ENCODE results near the gene CYSRT1.

CYSRT1 gene

DNA sequence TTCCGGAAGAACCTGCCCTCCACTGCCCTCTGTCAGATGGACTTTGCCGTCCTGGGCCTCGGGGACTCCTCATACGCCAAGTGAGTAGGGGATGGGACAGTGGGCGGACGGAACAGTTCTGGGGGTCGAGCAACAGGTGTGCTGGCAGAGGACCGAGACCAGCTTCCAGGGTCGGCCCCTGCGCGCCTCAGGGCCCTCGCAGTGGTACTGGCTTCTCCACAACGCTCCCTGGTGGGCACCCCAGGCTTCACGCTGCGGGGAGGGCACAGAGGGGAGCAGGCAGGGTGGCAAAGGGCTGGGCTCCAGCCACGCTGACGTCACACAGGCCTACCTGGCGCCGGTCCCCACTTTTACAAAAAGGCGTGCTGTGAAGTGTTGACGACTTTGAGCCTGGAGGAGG lies 12.5 kb upstream of the CYSRT1 start:
- H3K27me3 ChIP-seq (ENCODE audit: control insufficient read depth in 2 of 2, insufficient read depth in 2 of 2, low read length in 2 of 2) = no peaks in the 10 kb centered on the region
- H3K9ac ChIP-seq (ENCODE audit: low read depth in 1 of 2, low read length in 2 of 2) = no peak overlapping the region
- no peaks in the 10 kb centered on the region for H3K36me3 ChIP-seq (ENCODE audit: control insufficient read depth in 2 of 2, insufficient read depth in 2 of 2, low read length in 2 of 2)
- H3K4me3 ChIP-seq (ENCODE audit: low read length in 2 of 2) = no peak overlapping the region
- H3K27ac ChIP-seq (ENCODE audit: low read depth in 2 of 2, low read length in 2 of 2) = no peak overlapping the region
- no peaks in the 10 kb centered on the region for H3K9me3 ChIP-seq (ENCODE audit: control insufficient read depth in 2 of 2, low read length in 2 of 2)
- peaks cover 3 to 7% of the 10 kb centered on the region in 2 donors for H3K4me1 ChIP-seq (ENCODE audit: control insufficient read depth in 2 of 2, insufficient read depth in 2 of 2, low read length in 2 of 2)

DNA sequence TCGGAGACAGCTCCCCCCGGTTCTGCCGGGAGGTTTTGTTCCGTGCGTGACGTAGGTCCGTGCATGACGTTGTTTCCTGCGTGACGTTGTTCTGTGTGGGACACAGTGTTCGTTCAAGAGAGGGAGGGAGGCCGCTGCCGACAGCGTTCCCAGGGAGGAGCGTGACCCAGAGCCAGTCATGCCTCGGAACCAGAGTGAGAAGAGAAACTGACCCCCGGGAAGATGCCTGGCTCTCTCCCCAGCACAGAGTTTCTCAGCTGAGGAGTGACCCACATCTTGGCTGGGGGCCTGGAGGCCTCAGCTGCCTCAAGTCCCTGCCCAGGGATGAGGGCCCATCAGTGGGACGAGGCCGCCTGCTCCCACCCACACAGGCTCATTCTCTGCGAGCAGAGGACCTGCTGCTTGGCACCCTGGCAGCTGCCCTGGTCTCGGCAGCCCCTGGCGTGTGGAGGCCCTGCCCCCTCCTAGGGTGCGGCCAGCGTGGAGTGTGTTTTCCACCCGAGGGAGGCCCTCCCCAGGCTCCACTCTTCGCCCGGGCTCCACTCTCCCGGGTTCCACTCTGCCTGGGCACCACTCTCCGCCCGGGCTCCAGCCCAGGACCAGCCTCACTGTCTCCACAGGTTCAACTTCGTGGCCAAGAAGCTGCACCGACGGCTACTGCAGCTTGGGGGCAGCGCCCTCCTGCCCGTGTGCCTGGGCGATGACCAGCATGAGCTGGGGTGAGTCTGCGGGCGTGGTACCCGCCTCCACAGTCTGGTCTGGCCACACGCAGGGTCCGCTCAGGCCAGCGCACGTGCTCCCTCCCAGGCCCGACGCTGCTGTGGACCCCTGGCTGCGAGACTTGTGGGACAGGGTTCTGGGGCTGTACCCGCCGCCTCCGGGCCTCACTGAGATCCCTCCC lies 11.6 kb upstream of the CYSRT1 start:
- H3K27ac ChIP-seq (ENCODE audit: low read depth in 2 of 2, low read length in 2 of 2) = no peak overlapping the region
- H3K9ac ChIP-seq (ENCODE audit: low read depth in 1 of 2, low read length in 2 of 2) = no peak overlapping the region
- no peaks in the 10 kb centered on the region for H3K36me3 ChIP-seq (ENCODE audit: control insufficient read depth in 2 of 2, insufficient read depth in 2 of 2, low read length in 2 of 2)
- no peaks in the 10 kb centered on the region for H3K27me3 ChIP-seq (ENCODE audit: control insufficient read depth in 2 of 2, insufficient read depth in 2 of 2, low read length in 2 of 2)
- H3K4me3 ChIP-seq (ENCODE audit: low read length in 2 of 2) = no peak overlapping the region
- peaks cover 10 to 16% of the 10 kb centered on the region in 2 donors for H3K4me1 ChIP-seq (ENCODE audit: control insufficient read depth in 2 of 2, insufficient read depth in 2 of 2, low read length in 2 of 2)
- H3K9me3 ChIP-seq (ENCODE audit: control insufficient read depth in 2 of 2, low read length in 2 of 2) = no peaks in the 10 kb centered on the region

DNA sequence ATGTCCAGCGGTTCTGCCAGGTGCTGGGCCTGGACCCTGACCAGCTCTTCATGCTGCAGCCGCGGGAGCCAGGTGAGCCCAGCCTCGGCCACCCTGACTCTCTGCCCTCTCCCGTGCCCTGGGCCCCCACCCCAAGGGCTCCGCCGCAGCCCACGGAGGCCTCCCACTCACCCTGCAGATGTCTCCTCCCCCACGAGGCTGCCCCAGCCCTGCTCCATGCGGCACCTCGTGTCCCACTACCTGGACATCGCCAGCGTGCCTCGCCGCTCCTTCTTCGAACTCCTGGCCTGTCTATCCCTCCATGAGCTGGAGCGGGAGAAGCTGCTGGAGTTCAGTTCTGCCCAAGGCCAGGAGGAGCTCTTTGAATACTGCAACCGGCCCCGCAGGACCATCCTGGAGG lies 10.4 kb upstream of the CYSRT1 start:
- no peak overlapping the region for H3K27ac ChIP-seq (ENCODE audit: low read depth in 2 of 2, low read length in 2 of 2)
- H3K4me3 ChIP-seq (ENCODE audit: low read length in 2 of 2) = no peak overlapping the region
- H3K9ac ChIP-seq (ENCODE audit: low read depth in 1 of 2, low read length in 2 of 2) = no peak overlapping the region
- no peaks in the 10 kb centered on the region for H3K27me3 ChIP-seq (ENCODE audit: control insufficient read depth in 2 of 2, insufficient read depth in 2 of 2, low read length in 2 of 2)
- no peaks in the 10 kb centered on the region for H3K36me3 ChIP-seq (ENCODE audit: control insufficient read depth in 2 of 2, insufficient read depth in 2 of 2, low read length in 2 of 2)
- H3K9me3 ChIP-seq (ENCODE audit: control insufficient read depth in 2 of 2, low read length in 2 of 2) = no peaks in the 10 kb centered on the region
- H3K4me1 ChIP-seq (ENCODE audit: control insufficient read depth in 2 of 2, insufficient read depth in 2 of 2, low read length in 2 of 2) = peaks cover 17 to 22% of the 10 kb centered on the region in 2 donors

DNA sequence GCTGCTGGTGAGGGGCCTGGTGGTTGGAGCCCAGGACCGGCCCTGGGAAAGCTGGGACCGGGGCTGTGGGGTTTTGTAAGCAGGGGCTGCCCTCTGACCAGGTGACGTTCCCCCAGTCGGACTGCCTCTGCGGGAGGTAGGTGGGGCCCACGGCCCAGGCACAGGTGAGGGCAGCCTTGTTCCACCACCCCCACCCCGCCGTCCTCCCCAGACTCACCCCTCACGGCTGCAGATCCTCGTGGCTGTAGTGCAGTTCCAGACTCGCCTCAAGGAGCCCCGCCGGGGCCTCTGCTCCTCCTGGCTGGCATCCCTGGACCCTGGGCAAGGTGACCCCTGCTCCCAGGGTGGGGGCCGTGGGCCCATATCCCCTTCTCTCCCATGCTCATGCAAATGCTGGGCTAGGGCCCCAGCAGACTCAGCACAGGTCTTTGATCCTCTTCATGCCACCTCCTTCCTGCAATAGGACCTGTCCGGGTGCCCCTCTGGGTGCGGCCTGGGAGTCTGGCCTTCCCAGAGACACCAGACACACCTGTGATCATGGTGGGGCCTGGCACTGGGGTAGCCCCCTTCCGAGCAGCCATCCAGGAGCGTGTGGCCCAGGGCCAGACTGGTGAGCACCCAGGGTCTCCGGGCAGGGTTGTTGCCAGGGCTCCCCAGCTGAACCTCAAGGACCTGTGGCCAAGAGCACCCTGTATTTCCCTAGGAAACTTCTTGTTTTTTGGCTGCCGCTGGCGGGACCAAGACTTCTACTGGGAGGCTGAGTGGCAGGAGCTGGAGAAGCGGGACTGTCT lies 9.6 kb upstream of the CYSRT1 start:
- no peaks in the 10 kb centered on the region for H3K9me3 ChIP-seq (ENCODE audit: control insufficient read depth in 2 of 2, low read length in 2 of 2)
- no peak overlapping the region for H3K9ac ChIP-seq (ENCODE audit: low read depth in 1 of 2, low read length in 2 of 2)
- H3K4me1 ChIP-seq (ENCODE audit: control insufficient read depth in 2 of 2, insufficient read depth in 2 of 2, low read length in 2 of 2) = peaks cover 17 to 22% of the 10 kb centered on the region in 2 donors
- no peak overlapping the region for H3K27ac ChIP-seq (ENCODE audit: low read depth in 2 of 2, low read length in 2 of 2)
- no peak overlapping the region for H3K4me3 ChIP-seq (ENCODE audit: low read length in 2 of 2)
- no peaks in the 10 kb centered on the region for H3K36me3 ChIP-seq (ENCODE audit: control insufficient read depth in 2 of 2, insufficient read depth in 2 of 2, low read length in 2 of 2)
- no peaks in the 10 kb centered on the region for H3K27me3 ChIP-seq (ENCODE audit: control insufficient read depth in 2 of 2, insufficient read depth in 2 of 2, low read length in 2 of 2)

DNA sequence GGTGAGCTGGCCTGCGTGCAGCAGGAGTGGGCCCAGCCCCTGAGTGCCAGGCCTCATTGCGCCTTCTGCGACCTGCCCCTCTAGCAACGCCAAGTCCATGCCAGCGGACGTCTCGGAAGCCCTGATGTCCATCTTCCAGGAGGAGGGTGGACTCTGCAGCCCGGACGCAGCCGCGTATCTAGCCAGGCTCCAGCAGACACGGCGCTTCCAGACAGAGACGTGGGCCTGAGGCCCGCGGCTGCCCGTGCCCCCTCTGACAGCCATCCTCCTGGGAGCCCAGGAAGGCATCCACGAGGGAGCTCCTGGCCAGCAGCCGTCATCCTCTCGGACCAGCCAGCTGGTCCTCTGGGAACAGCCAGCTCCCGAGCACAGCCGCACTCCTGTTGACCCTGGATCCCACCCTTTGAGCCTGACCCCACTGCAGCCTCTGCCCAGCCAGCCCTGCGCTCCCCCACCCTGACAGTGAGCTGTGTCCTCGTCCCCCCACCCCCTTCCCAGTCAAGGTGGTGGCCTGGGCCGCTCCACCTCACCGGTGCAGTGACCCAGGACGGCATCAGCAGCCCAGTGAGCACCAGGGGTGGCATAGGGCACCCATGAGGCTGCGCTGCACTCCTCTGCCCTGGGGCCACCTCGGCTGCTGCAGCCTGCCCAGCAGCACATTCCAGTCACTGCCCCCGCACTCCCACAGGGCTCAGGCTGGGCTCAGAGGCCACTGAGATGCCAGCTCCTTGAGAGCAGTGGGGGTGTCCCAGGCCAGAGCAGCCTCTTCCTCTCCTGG lies 8.6 kb upstream of the CYSRT1 start:
- peaks cover 18 to 22% of the 10 kb centered on the region in 2 donors for H3K4me1 ChIP-seq (ENCODE audit: control insufficient read depth in 2 of 2, insufficient read depth in 2 of 2, low read length in 2 of 2)
- no peaks in the 10 kb centered on the region for H3K27me3 ChIP-seq (ENCODE audit: control insufficient read depth in 2 of 2, insufficient read depth in 2 of 2, low read length in 2 of 2)
- H3K27ac ChIP-seq (ENCODE audit: low read depth in 2 of 2, low read length in 2 of 2) = no peak overlapping the region
- no peaks in the 10 kb centered on the region for H3K36me3 ChIP-seq (ENCODE audit: control insufficient read depth in 2 of 2, insufficient read depth in 2 of 2, low read length in 2 of 2)
- H3K9ac ChIP-seq (ENCODE audit: low read depth in 1 of 2, low read length in 2 of 2) = peak overlapping the region in 1 of 2 donors; percentile 41
- no peak overlapping the region for H3K4me3 ChIP-seq (ENCODE audit: low read length in 2 of 2)
- H3K9me3 ChIP-seq (ENCODE audit: control insufficient read depth in 2 of 2, low read length in 2 of 2) = no peaks in the 10 kb centered on the region

DNA sequence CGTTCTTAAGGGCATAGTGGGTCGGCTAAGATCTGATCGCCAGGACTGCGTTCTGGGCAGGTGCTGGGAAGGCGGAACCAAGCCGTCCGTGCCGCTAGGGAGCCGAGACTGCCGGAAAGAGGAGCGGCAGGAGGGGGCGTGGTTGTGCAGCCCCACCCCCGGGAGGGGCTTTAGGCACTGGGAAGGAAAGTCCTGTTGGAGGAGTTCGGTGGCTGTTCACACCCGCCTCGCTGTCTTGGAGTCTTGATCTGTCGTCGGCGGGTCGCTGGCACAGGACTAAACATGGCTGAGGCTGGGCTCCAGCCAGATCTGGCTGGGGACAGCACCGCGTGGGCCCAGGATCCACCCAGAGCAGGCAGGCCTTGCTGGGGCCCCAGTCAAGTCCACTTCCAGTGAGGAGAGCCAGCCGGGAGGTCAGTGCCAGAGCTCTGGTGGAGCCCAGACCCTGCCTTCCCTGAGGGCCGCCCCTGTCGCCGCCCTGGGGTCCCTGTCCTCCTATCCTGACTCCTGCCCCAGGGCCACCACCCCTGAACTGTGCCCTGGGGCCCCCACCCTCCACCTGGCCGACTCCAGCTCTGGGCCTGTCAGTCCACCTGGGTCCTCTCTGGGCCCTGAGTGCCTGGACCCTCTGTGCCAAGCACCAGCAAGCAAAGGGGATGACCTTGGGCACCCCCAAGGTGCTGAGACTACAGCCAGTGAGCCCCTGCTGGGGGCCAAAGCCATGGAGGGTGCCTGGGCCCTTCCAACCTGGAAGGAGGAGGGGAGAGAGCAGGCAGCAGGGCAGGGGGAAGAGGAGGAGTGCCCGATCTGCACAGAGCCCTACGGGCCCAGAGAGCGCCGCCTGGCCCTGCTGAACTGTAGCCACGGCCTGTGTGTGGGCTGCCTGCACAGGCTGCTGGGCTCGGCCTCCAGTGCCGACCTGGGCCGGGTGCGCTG lies 7.4 kb upstream of the CYSRT1 start:
- peaks cover 21 to 23% of the 10 kb centered on the region in 2 donors for H3K4me1 ChIP-seq (ENCODE audit: control insufficient read depth in 2 of 2, insufficient read depth in 2 of 2, low read length in 2 of 2)
- no peaks in the 10 kb centered on the region for H3K9me3 ChIP-seq (ENCODE audit: control insufficient read depth in 2 of 2, low read length in 2 of 2)
- H3K9ac ChIP-seq (ENCODE audit: low read depth in 1 of 2, low read length in 2 of 2) = peak overlapping the region; percentile 72 to 87
- H3K4me3 ChIP-seq (ENCODE audit: low read length in 2 of 2) = peak overlapping the region; percentile 62 to 66
- H3K36me3 ChIP-seq (ENCODE audit: control insufficient read depth in 2 of 2, insufficient read depth in 2 of 2, low read length in 2 of 2) = no peaks in the 10 kb centered on the region
- peak overlapping the region; percentile 91 to 93 for H3K27ac ChIP-seq (ENCODE audit: low read depth in 2 of 2, low read length in 2 of 2)
- no peaks in the 10 kb centered on the region for H3K27me3 ChIP-seq (ENCODE audit: control insufficient read depth in 2 of 2, insufficient read depth in 2 of 2, low read length in 2 of 2)

DNA sequence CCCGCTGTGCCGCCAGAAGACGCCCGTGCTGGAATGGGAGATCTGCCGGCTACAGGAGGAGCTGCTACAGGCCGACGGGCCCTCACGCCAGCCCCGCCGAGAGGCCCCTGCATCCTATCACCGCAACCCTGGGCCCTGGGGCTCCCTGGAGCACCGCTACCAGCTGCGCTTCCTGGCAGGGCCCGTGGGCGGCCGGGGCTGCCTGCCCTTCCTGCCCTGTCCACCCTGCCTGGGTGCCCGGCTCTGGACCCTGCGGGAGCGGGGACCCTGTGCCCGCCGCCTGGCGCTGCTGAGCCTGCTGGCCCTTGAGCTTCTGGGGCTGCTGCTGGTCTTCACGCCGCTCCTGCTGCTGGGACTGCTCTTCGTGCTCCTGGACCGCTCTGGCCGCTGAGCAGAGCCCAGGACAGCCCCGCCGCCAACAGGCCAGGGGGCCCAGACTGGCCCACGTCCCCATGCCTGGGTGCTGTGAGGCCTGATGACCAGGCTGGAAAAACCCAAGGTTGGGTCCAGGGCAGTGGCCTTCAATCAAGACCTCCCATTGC lies 6.7 kb upstream of the CYSRT1 start:
- Histone ChIP-seq H3K9ac (ENCODE audit: low read depth in 1 of 2, low read length in 2 of 2) (peak overlapping the region; percentile 72 to 87), H3K27me3 (ENCODE audit: control insufficient read depth in 2 of 2, insufficient read depth in 2 of 2, low read length in 2 of 2) (no peaks in the 10 kb centered on the region), H3K27ac (ENCODE audit: low read depth in 2 of 2, low read length in 2 of 2) (peak overlapping the region; percentile 91 to 93), H3K9me3 (ENCODE audit: control insufficient read depth in 2 of 2, low read length in 2 of 2) (no peaks in the 10 kb centered on the region), H3K36me3 (ENCODE audit: control insufficient read depth in 2 of 2, insufficient read depth in 2 of 2, low read length in 2 of 2) (no peaks in the 10 kb centered on the region), H3K4me3 (ENCODE audit: low read length in 2 of 2) (peak overlapping the region; percentile 62 to 66), H3K4me1 (ENCODE audit: control insufficient read depth in 2 of 2, insufficient read depth in 2 of 2, low read length in 2 of 2) (peaks cover 27 to 29% of the 10 kb centered on the region in 2 donors)

DNA sequence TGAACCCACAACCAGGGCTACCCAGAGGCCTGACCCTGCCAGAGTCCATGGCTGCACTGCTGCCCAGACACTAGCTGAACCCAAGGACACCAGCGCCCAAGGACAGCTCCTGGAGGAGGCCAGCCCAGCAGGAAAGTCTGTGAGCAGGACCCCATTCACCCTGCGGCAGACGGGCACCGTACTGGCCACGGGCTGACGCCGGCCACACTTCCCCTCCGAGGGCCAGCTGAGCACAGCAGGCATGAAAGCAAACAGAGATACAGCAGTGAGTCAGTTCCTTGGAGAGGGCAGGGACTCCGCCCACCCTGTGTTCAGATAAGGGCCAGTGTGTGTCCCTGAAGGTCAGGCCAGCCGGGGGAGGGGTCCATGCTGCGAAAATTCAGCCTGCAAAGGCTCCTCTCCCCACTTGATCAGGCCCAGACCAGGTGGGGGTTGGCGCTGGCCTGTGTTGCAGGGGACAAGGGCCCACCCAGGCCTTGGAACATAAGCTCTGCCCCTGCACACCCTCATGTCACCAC lies 6.2 kb upstream of the CYSRT1 start:
- Histone ChIP-seq H3K9me3 (ENCODE audit: control insufficient read depth in 2 of 2, low read length in 2 of 2) (no peaks in the 10 kb centered on the region), H3K4me1 (ENCODE audit: control insufficient read depth in 2 of 2, insufficient read depth in 2 of 2, low read length in 2 of 2) (peaks cover 27 to 31% of the 10 kb centered on the region in 2 donors), H3K27me3 (ENCODE audit: control insufficient read depth in 2 of 2, insufficient read depth in 2 of 2, low read length in 2 of 2) (no peaks in the 10 kb centered on the region), H3K36me3 (ENCODE audit: control insufficient read depth in 2 of 2, insufficient read depth in 2 of 2, low read length in 2 of 2) (no peaks in the 10 kb centered on the region), H3K9ac (ENCODE audit: low read depth in 1 of 2, low read length in 2 of 2) (peak overlapping the region in 1 of 2 donors; percentile 87), H3K27ac (ENCODE audit: low read depth in 2 of 2, low read length in 2 of 2) (peak overlapping the region; percentile 91 to 93), H3K4me3 (ENCODE audit: low read length in 2 of 2) (peak overlapping the region; percentile 62 to 66)

Measured in mucosa of rectum (tissue), 2 donors.